GM23248 (cell line): ENCODE results near the gene EXD3. TPM values are rescaled to one million over a fixed set of nuclear protein-coding genes. Genes with fewer than 3 reads are reported as not detected.
A peak's percentile ranks its signal among the peaks of the same experiment; 100 is the strongest.

Source experiments
- DNase-seq: peaks from one replicate; pipeline ENCODE4 v3.0.0-alpha.2; 2015
- H2AFZ ChIP-seq: fragments of 200-600 bp; sonication (generic); 2 replicates; pipeline ENCODE4 v1.6.1; 2016; ENCODE audit warnings: antibody characterized with exemption
- H3F3A ChIP-seq: fragments of 200-600 bp; sonication (generic); 2 replicates; pipeline ENCODE4 v1.6.1; 2016; ENCODE audit warnings: mild to moderate bottlenecking, antibody characterized with exemption, mixed run types; ENCODE audit not compliant: insufficient read depth
- H3K27ac ChIP-seq: fragments of 200-600 bp; sonication (generic); 2 replicates; pipeline ENCODE4 v1.5.1; 2016; ENCODE audit warnings: mild to moderate bottlenecking
- H3K27me3 ChIP-seq: fragments of 200-600 bp; sonication (generic); replicated peaks from 2 replicates; pipeline ENCODE4 v1.6.1; 2016; ENCODE audit warnings: mild to moderate bottlenecking; ENCODE audit not compliant: insufficient read depth
- H3K36me3 ChIP-seq: fragments of 200-600 bp; sonication (generic); 2 replicates; pipeline ENCODE4 v1.6.1; 2016; ENCODE audit warnings: low read depth, mild to moderate bottlenecking
- H3K4me1 ChIP-seq: fragments of 200-600 bp; sonication (generic); 2 replicates; pipeline ENCODE4 v1.6.1; 2016; ENCODE audit warnings: mild to moderate bottlenecking; ENCODE audit not compliant: insufficient read depth
- H3K4me2 ChIP-seq: fragments of 200-600 bp; sonication (generic); one replicate; pipeline ENCODE4 v1.6.1; 2016; ENCODE audit warnings: mild to moderate bottlenecking; ENCODE audit not compliant: unreplicated experiment
- H3K4me3 ChIP-seq: fragments of 200-600 bp; sonication (generic); 2 replicates; pipeline ENCODE4 v1.5.1; 2016; ENCODE audit warnings: mild to moderate bottlenecking
- H3K79me2 ChIP-seq: fragments of 200-600 bp; sonication (generic); 2 replicates; pipeline ENCODE4 v1.6.1; 2016; ENCODE audit warnings: mild to moderate bottlenecking; ENCODE audit not compliant: insufficient read depth
- H3K9ac ChIP-seq: fragments of 200-600 bp; sonication (generic); 2 replicates; pipeline ENCODE4 v1.6.1; 2016; ENCODE audit warnings: mild to moderate bottlenecking
- H3K9me2 ChIP-seq: fragments of 200-600 bp; sonication (generic); 2 replicates; pipeline ENCODE4 v1.6.1; 2016; ENCODE audit warnings: mixed run types, mild to moderate bottlenecking, moderate library complexity; ENCODE audit not compliant: insufficient read depth
- H3K9me3 ChIP-seq: fragments of 200-600 bp; sonication (generic); one replicate; pipeline ENCODE4 v1.6.1; 2017; ENCODE audit warnings: low read depth
- H4K20me1 ChIP-seq: fragments of 200-600 bp; sonication (generic); 2 replicates; pipeline ENCODE4 v1.6.0; 2016; ENCODE audit not compliant: insufficient read depth
- EZH2 ChIP-seq: fragments of 200-600 bp; sonication (generic); IDR thresholded peaks from 2 replicates; pipeline ENCODE4 v1.6.1; 2018; ENCODE audit warnings: antibody characterized with exemption, mild to moderate bottlenecking; ENCODE audit not compliant: insufficient read depth, poor library complexity, severe bottlenecking
- EZH2phosphoT487 ChIP-seq: fragments of 200-600 bp; sonication (generic); IDR thresholded peaks from 2 replicates; pipeline ENCODE4 v1.6.1; 2018; ENCODE audit warnings: antibody characterized with exemption, moderate library complexity, mild to moderate bottlenecking, low read depth; ENCODE audit not compliant: insufficient read depth
- WGBS, 2 experiments: methylation state at CpG; one replicate each; pipeline ENCODE4 v1.1.6; 2015 to 2017; ENCODE audit warnings: low lambda C conversion rate in 2 of 2, low coverage in 1 of 2; ENCODE audit errors: missing lambda C conversion rate in 2 of 2; 5-methylcytosine and 5-hydroxymethylcytosine counted together
- in situ Hi-C: fragments of 300-500 bp; cut with MboI; formaldehyde crosslinking; loops from 2 replicates; pipeline ENCODE4 v1.15.0; 2020
- polyA plus RNA-seq: library from polyadenylated mRNA; unstranded; fragments of >200 nt; fragmentation: Nextera tagmentation; extraction: Ambion mirVana; gene quantifications from 2 replicates; pipeline ENCODE4 v1.2.1, GENCODE V29; 2016
- total RNA-seq: library from RNA; depleted of rRNA; stranded (reverse); fragments of >200 nt; shearing (Covaris generic); gene quantifications from 2 replicates; pipeline ENCODE4 v1.2.3, GENCODE V29; 2014

The EXD3 gene
- total and polyA plus RNA-seq, 2 experiments from 2014 or later = 10.1 to 11.6 TPM

GRCh38 chr9:137302449-137303150 lies 120.4 kb downstream of the EXD3 start:
- Histone ChIP-seq H3K36me3 (no peaks in the 10 kb centered on the region), H3K27me3 (peaks cover 32% of the 10 kb centered on the region), H3K9me3 (no peaks in the 10 kb centered on the region), H4K20me1 (no peaks in the 10 kb centered on the region), H2AFZ (peak overlapping the region; percentile 39), H3F3A (no peaks in the 10 kb centered on the region), H3K4me3 (peak overlapping the region; percentile 44), H3K27ac (no peak overlapping the region), H3K9ac (peak overlapping the region; percentile 36; the same call in 1 of the 2 replicates), H3K79me2 (no peaks in the 10 kb centered on the region), H3K4me2 (peak overlapping the region; percentile 68), H3K9me2 (no peaks in the 10 kb centered on the region), H3K4me1 (no peaks in the 10 kb centered on the region)
- WGBS, 2 experiments = 6% methylated on average over 38 to 57 of the region's 78 CpGs
- TF ChIP-seq EZH2 (no peak), EZH2phosphoT487 (no peak)
- peak; percentile 75 for DNase-seq
- in situ Hi-C loops = no loop called here

GRCh38 chr9:137302118-137302448 lies 120.9 kb downstream of the EXD3 start, which contains the start of gene NRARP:
Gene NRARP (minus strand): TSS chr9:137302271. CDS start chr9:137301928, 343 bp downstream.
- TF ChIP-seq EZH2 (no peak), EZH2phosphoT487 (no peak)
- peak within 1 kb of the TSS; percentile 39 for H2AFZ ChIP-seq
- peak; percentile 83 for DNase-seq
- peaks cover 32% of the 10 kb centered on the region for H3K27me3 ChIP-seq
- H3F3A ChIP-seq = no peaks in the 10 kb centered on the region
- H3K4me2 ChIP-seq = peak within 1 kb of the TSS; percentile 68
- peak within 1 kb of the TSS; percentile 36; the same call in 1 of the 2 replicates for H3K9ac ChIP-seq
- H4K20me1 ChIP-seq = no peaks in the 10 kb centered on the region
- 1 to 3% methylated on average over 8 to 12 of the region's 60 CpGs for WGBS, 2 experiments
- H3K9me3 ChIP-seq = no peaks in the 10 kb centered on the region
- H3K36me3 ChIP-seq = no peaks in the 10 kb centered on the region
- no peak within 1 kb of the TSS for H3K27ac ChIP-seq
- in situ Hi-C loops = no loop called here
- no peaks in the 10 kb centered on the region for H3K4me1 ChIP-seq
- H3K79me2 ChIP-seq = no peaks in the 10 kb centered on the region
- H3K9me2 ChIP-seq = no peaks in the 10 kb centered on the region
- H3K4me3 ChIP-seq = peak within 1 kb of the TSS; percentile 58

GRCh38 chr9:137301081-137301947 lies 121.6 kb downstream of the EXD3 start:
- H3K4me1 ChIP-seq = no peaks in the 10 kb centered on the region
- H3K4me2 ChIP-seq = peak overlapping the region; percentile 48
- no peaks in the 10 kb centered on the region for H3K79me2 ChIP-seq
- peak; percentile 59 for DNase-seq
- no peaks in the 10 kb centered on the region for H3K9me3 ChIP-seq
- in situ Hi-C loops = no loop called here
- TF ChIP-seq EZH2phosphoT487 (0 out of 2 replicates have a peak, but pooled peaks have one; percentile 32), EZH2 (no peak)
- H3K36me3 ChIP-seq = no peaks in the 10 kb centered on the region
- peaks cover 38% of the 10 kb centered on the region for H3K27me3 ChIP-seq
- H3F3A ChIP-seq = no peaks in the 10 kb centered on the region
- no peaks in the 10 kb centered on the region for H4K20me1 ChIP-seq
- H3K9me2 ChIP-seq = no peaks in the 10 kb centered on the region
- no peak overlapping the region for H3K27ac ChIP-seq
- H2AFZ ChIP-seq = peak overlapping the region; percentile 38; the same call in 1 of the 2 replicates
- 2% methylated on average over 77 to 105 of the region's 115 CpGs for WGBS, 2 experiments
- no peak overlapping the region for H3K9ac ChIP-seq
- H3K4me3 ChIP-seq = peak overlapping the region; percentile 58

GRCh38 chr9:137300567-137301080 lies 122.3 kb downstream of the EXD3 start:
- in situ Hi-C loops = no loop called here
- no peaks in the 10 kb centered on the region for H3K9me3 ChIP-seq
- H3K9ac ChIP-seq = no peak overlapping the region
- TF ChIP-seq EZH2 = peak; percentile 88
- TF ChIP-seq EZH2phosphoT487 = no peak
- no peak for DNase-seq
- H3K36me3 ChIP-seq = no peaks in the 10 kb centered on the region
- H3K27ac ChIP-seq = no peak overlapping the region
- peak overlapping the region; percentile 38; the same call in 1 of the 2 replicates for H2AFZ ChIP-seq
- H3K4me1 ChIP-seq = no peaks in the 10 kb centered on the region
- 0 to 4% methylated on average over 18 to 25 of the region's 25 CpGs for WGBS, 2 experiments
- peaks cover 41% of the 10 kb centered on the region for H3K27me3 ChIP-seq
- H3K9me2 ChIP-seq = no peaks in the 10 kb centered on the region
- H3K4me2 ChIP-seq = peak overlapping the region; percentile 48
- no peaks in the 10 kb centered on the region for H3K79me2 ChIP-seq
- peak overlapping the region; percentile 58 for H3K4me3 ChIP-seq
- H3F3A ChIP-seq = no peaks in the 10 kb centered on the region
- H4K20me1 ChIP-seq = no peaks in the 10 kb centered on the region
